Hindlimb muscle (tissue), 1 donor: ENCODE results near the gene GPR108. TPM values are rescaled to one million over a fixed set of nuclear protein-coding genes. Genes with fewer than 3 reads are reported as not detected.

Experiments
- DNase-seq: peaks from one replicate; pipeline ENCODE4 v3.0.0-alpha.2; 2013
- polyA plus RNA-seq: library from polyadenylated mRNA; unstranded; fragments of 120-200 nt; gene quantifications from one replicate; pipeline ENCODE4 v1.2.1, GENCODE V29; 2013; ENCODE audit not compliant: insufficient read length

GPR108 gene
- polyA plus RNA-seq, 1 donor, result 33.7 TPM

DNA sequence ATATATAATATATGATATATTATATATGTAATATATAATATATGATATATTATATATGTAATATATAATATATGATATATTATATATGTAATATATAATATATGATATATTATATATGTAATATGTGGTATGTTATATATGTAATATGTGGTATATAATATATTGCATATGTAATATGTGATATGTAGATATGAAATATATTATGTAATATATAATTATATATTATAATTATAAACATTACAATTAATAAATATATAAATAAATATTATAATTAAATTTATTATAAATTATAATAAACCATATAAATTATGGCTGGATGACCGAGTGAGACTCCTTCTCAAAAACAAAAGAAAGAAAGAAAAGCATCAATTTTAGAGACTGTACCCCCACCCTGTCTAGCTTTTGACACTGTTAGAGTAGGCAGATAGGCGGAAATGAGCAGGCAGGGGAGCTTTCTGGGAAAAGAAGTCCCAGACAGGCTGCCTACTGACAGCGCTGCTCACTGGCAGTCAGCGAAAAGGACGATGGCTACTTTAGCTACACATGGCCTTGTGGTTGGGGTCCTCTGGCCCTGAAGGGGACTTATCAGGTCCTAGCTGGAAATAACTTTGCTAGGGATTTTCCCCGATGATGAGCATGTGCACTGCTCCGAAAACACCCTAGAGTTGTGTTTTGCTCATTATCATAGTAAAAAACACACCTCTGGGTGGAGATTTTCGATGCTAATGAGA lies 36.6 kb downstream of the GPR108 start:
- DNase-seq, result no peak

GRCh38 chr19:6699935-6700334 lies 37.4 kb downstream of the GPR108 start:
- no peak for DNase-seq

DNA sequence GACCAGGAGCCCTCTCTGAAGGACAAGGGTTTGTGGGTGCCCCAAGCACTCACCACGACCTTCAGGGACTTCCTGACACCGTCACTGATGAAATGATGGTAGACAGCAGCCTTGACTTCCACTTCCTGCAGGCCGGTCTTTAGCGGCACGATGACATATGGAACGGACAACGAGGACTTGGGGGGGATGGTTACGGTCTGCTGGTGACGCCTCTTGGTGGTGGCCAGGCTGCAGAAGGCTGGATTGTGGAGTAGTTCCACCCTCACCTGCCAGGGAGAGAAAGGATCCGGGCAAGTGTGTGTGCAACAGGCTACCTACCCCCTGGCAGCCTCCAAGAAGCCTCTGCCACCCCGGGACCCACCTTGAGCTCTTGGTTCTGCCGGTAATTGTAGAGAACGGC lies 40.1 kb downstream of the GPR108 start:
- DNase-seq, result no peak

DNA sequence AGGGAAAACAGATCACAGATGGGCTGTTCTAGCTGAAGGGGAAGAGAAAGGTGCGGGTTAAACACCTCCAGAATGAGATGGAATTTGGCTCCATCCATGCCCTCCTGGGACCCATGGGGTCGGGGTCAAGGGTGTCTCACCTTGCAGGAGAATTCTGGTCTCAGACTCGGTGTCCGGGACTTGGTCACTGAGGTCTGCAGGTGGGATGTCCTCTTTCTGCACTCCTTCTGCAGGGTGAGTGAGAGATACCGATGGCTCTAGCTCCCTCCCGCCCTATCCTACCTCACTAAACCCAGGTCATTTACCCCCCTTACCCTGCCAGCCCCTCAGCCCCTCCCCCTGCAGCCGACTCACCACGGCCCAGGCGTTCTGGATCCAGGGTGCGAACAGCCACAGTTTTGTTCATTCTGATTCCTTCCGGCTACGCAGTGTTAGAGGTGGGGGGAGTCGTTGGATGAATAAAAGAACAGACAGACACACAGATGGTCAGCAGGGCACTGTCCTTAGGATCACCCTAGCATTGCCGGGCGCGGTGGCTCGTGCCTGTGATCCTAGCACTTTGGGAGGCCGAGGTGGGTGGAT lies 41.0 kb downstream of the GPR108 start:
- DNase-seq, result no peak

DNA sequence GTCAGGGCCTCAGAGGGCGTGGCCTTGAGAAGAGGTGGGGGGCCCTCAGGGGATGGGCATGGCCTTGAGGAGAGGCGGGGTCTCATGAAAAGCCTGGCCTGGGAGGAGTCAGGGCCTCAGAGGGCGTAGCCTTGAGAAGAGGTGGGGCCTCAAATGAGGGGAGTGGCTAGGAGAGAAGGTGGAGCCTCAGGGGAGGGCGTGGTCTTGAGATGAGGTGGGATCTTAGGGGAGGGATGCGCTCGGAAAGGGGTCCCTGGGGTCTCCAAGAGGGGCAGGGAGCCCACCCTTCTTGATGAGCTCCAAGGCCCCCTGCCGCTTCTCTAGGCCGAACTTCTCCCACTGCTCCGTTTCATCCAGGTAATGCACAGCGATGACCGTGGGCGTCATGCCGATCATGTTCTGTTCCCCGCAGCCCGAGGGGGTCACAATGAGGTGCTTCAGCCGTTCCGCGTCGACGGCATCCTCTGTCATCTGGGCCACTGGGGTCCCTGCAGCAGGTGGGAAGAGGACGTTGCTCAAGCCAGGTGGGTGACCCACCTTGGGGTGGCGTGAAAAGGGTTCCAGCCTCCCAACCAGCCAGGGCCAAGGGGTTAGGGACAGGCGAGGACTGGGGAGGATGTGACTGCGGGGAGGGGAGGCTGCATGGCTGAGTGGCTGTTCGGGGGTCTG lies 43.1 kb downstream of the GPR108 start:
- no peak for DNase-seq

- DNase-seq, result no peak
These were observed 43.7 kb downstream of the GPR108 start for GRCh38 chr19:6693681-6694080.

DNA sequence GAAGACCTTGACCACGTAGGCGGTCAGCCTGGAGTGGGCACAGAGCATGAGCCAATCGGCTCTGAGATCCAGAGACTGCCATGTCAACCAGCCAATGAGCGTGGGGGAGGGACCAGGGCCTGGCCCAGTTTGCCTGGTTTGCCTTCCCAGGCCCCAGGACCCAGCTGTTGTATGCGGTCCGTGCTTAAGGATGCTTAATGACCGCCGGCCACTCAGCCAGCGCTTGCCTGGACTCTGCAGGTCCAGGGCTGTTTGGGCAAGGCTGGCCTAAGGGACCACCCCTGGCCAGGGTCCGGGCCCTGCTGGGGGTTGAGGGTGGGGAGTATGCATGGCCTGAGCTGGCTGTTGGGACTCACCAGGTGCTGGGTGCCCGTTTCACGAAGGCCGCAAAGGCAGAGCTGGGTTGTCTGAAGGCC lies 44.3 kb downstream of the GPR108 start:
- no peak for DNase-seq

DNA sequence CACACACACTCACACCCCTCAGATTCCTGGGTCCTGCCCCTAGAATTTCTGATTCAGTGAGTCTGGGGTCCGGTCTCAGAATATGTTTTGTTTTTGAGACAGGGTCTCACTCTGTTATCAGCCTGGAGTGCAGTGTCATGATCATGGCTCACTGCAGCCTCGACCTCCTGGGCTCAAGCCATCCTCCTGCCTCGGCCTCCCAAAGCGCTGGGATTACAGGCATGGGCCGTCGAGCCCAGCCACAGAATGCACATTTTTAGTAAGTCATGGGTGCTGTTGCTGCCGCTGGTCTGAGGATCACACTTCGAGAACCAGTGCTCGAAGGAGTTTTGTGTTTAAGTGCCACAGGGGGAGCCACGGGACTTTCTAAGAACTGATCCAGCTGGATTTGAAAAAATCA lies 45.4 kb downstream of the GPR108 start:
- no peak for DNase-seq

- no peak for DNase-seq
These were observed 46.0 kb downstream of the GPR108 start for GRCh38 chr19:6691342-6691741.

GRCh38 chr19:6690160-6690885 lies 47.1 kb downstream of the GPR108 start:
- DNase-seq, result no peak

DNA sequence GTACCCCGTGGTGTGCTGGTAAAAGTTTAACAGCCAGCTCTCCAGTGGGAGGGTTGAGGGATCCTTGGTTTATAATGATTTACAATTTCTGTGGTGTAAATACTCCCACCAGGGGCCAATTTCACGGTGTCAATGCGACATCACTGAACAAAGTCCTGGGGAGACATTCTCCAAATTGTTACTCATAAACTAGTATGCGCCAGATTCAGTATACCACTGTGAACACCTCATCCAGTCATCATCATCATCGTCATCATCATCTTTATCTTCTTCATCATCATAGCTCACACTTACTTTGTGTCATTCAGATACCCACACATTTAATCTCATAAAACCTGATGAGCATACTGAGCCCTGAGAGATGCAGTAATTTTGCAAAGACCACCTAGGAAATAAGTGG lies 50.3 kb downstream of the GPR108 start:
- no peak for DNase-seq

GRCh38 chr19:6686628-6686975 lies 50.8 kb downstream of the GPR108 start:
- no peak for DNase-seq

GRCh38 chr19:6685962-6686627 lies 51.3 kb downstream of the GPR108 start:
- DNase-seq, result no peak

GRCh38 chr19:6685482-6685881 lies 51.9 kb downstream of the GPR108 start:
- no peak for DNase-seq

- DNase-seq, result no peak
These were observed 53.4 kb downstream of the GPR108 start for GRCh38 chr19:6683971-6684370.

GRCh38 chr19:6682607-6683128 lies 54.7 kb downstream of the GPR108 start:
- DNase-seq, result no peak

DNA sequence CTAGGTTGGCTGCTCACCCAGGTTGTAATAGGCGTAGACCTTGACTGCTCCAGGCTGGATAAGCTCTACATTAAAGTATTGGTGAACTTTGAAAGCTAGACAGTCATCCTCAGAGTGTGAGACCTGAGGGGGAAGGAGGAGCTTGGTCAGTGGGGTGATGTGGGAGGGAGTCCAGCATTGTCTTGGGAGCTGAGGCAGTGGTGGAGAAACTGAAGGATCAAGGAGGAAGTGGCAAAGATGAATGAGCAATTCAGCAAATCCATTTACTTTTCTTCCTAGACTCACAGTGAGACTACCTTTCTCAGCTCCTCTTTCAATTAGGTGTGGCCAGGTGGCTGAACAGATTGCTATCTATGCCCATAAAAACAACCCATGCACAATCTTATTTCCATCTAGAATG lies 57.2 kb downstream of the GPR108 start:
- DNase-seq, result no peak

Other genes with a start within 250 kb of the GPR108 start
- 0.49 TPM for gene TUBB4A, start 235.3 kb downstream of the GPR108 start, polyA plus RNA-seq
- gene TNFSF9, start 206.6 kb downstream of the GPR108 start, polyA plus RNA-seq, result 0.58 TPM
- not detected for gene CD70, start 146.4 kb downstream of the GPR108 start, polyA plus RNA-seq
- gene TNFSF14, start 67.4 kb downstream of the GPR108 start, polyA plus RNA-seq, result 0.26 TPM
- gene C3, start 16.9 kb downstream of the GPR108 start, polyA plus RNA-seq, result 60.1 TPM
- 61.3 TPM for gene TRIP10, start 2.1 kb upstream of the GPR108 start, polyA plus RNA-seq
- 1.4 TPM for gene SH2D3A, start 29.9 kb upstream of the GPR108 start, polyA plus RNA-seq
- 3.1 TPM for gene VAV1, start 35.1 kb upstream of the GPR108 start, polyA plus RNA-seq
- gene ADGRE1, start 150.0 kb upstream of the GPR108 start, polyA plus RNA-seq, result not detected